Measurements from ENCODE around the gene CLEC17A.

The CLEC17A gene

GRCh38 chr19:14599548-14600147, 16.8 kb downstream of the CLEC17A start:
- no peaks in the 10 kb centered on the region for H3K9me3 ChIP-seq (ENCODE audit: control insufficient read depth, insufficient read depth, low read depth, low read length)
- H3K4me1 ChIP-seq (ENCODE audit: control insufficient read depth, insufficient read depth, low read length), result no peaks in the 10 kb centered on the region
- TF ChIP-seq ZNF76 (tag by site-specific recombination; IDR thresholded peaks at IDR 0.05; ENCODE audit: borderline replicate concordance, low read depth), result no peak
- TF ChIP-seq ZNF747 (tag by site-specific recombination; IDR thresholded peaks at IDR 0.05), result no peak
- TF ChIP-seq ZBTB21 (tag by site-specific recombination; IDR thresholded peaks at IDR 0.05), result no peak
- TF ChIP-seq BCL11B (tag by site-specific recombination; IDR thresholded peaks at IDR 0.05; ENCODE audit: low read depth), result no peak
- H3K27ac ChIP-seq (ENCODE audit: extremely low read depth, low read depth, low read length), result no peak overlapping the region
- no peak overlapping the region for H3K4me3 ChIP-seq (ENCODE audit: low read depth, low read length)
- no peaks in the 10 kb centered on the region for H3K36me3 ChIP-seq (ENCODE audit: control insufficient read depth in 2 of 2, insufficient read depth in 1 of 2, low read length in 2 of 2)
- ChIA-PET CTCF (no interaction called here), POLR2A (no interaction called here)

GRCh38 chr19:14603990-14604387, 21.1 kb downstream of the CLEC17A start:
- Histone ChIP-seq H3K36me3 (ENCODE audit: control insufficient read depth in 2 of 2, insufficient read depth in 1 of 2, low read length in 2 of 2) (no peaks in the 10 kb centered on the region), H3K9me3 (ENCODE audit: control insufficient read depth, insufficient read depth, low read depth, low read length) (no peaks in the 10 kb centered on the region), H3K4me3 (ENCODE audit: low read depth, low read length) (no peak overlapping the region), H3K4me1 (ENCODE audit: control insufficient read depth, insufficient read depth, low read length) (no peaks in the 10 kb centered on the region), H3K27ac (ENCODE audit: extremely low read depth, low read depth, low read length) (no peak overlapping the region)
- TF ChIP-seq ZNF404 (tag by site-specific recombination; IDR thresholded peaks at IDR 0.05) (no peak), ZSCAN23 (tag by site-specific recombination; IDR thresholded peaks at IDR 0.05) (no peak), ZNF133 (tag by site-specific recombination; IDR thresholded peaks at IDR 0.05) (no peak), ZFHX2 (tag by site-specific recombination; conservative IDR thresholded peaks at IDR 0.05) (no peak), REPIN1 (tag by site-specific recombination; IDR thresholded peaks at IDR 0.05; ENCODE audit: low read depth) (no peak), ZNF2 (tag by site-specific recombination; IDR thresholded peaks at IDR 0.05) (no peak), ZBTB49 (tag by site-specific recombination; IDR thresholded peaks at IDR 0.05; ENCODE audit: low read depth) (no peak), ZNF112 (tag by site-specific recombination; IDR thresholded peaks at IDR 0.05) (no peak), PRDM4 (tag by site-specific recombination; IDR thresholded peaks at IDR 0.05) (no peak), ZBTB44 (tag by site-specific recombination; IDR thresholded peaks at IDR 0.05) (no peak), ZNF768 (tag by site-specific recombination; IDR thresholded peaks at IDR 0.05) (no peak), ZNF426 (tag by site-specific recombination; IDR thresholded peaks at IDR 0.05) (no peak), ZNF416 (tag by site-specific recombination; IDR thresholded peaks at IDR 0.05) (no peak), ZNF449 (tag by site-specific recombination; IDR thresholded peaks at IDR 0.05) (no peak), ZNF549 (tag by site-specific recombination; IDR thresholded peaks at IDR 0.05) (no peak), HOXA7 (CRISPR knock-in tag; IDR thresholded peaks at IDR 0.05; ENCODE audit: borderline replicate concordance) (no peak), ZNF16 (tag by site-specific recombination; IDR thresholded peaks at IDR 0.05; ENCODE audit: low read depth) (no peak), SCRT1 (tag by site-specific recombination; IDR thresholded peaks at IDR 0.05; ENCODE audit: borderline replicate concordance) (no peak)
- ChIA-PET POLR2A (interaction anchor here (0.7 kb wide), 1 partner anchor 30 kb away, joined by 3 read pairs; no protein-coding TSS in a partner anchor), CTCF (interaction anchor here (0.6 to 1.3 kb wide), 3 partner anchors 30 to 1963 kb away, joined by 3 read pairs; no protein-coding TSS in a partner anchor)
